NCI-H2107 treated with DMSO at 0.1 percent for 48 hours (cell line): ENCODE data around the gene PRKCD.
"Not testable (repeated sequence)": the region's sequence is repeated elsewhere in the genome, so short reads cannot be mapped to it uniquely, and the experiment has no call there.

Experiments
- DNase-seq: peaks from one replicate; lab custom pipeline; 2025; ENCODE audit not compliant: unreplicated experiment; lab: John Stamatoyannopoulos, UW

Gene PRKCD

GRCh38 chr3:53139906-53140846 is 20.8 kb upstream of the PRKCD start:
- DNase-seq, result no peak

GRCh38 chr3:53140847-53141845 is 19.9 kb upstream of the PRKCD start:
- DNase-seq, result no peak

GRCh38 chr3:53142986-53143385 is 18.0 kb upstream of the PRKCD start:
- no peak for DNase-seq

GRCh38 chr3:53144446-53144845 is 16.6 kb upstream of the PRKCD start:
- no peak for DNase-seq

GRCh38 chr3:53144862-53145712 is 15.9 kb upstream of the PRKCD start:
- DNase-seq, result no peak

- DNase-seq, result no peak
Measured at GRCh38 chr3:53145713-53146080, 15.3 kb upstream of the PRKCD start.

GRCh38 chr3:53146319-53146891 is 14.6 kb upstream of the PRKCD start:
- DNase-seq, result no peak

- no peak for DNase-seq
Measured at GRCh38 chr3:53147151-53147902, 13.7 kb upstream of the PRKCD start.

- DNase-seq, result no peak
Measured at GRCh38 chr3:53147903-53148400, 13.1 kb upstream of the PRKCD start.

- no peak for DNase-seq
Measured at GRCh38 chr3:53149006-53149690, 11.9 kb upstream of the PRKCD start.

GRCh38 chr3:53149699-53150098 is 11.3 kb upstream of the PRKCD start:
- DNase-seq, result no peak

GRCh38 chr3:53150247-53151085 is 10.5 kb upstream of the PRKCD start:
- no peak for DNase-seq

GRCh38 chr3:53151086-53151438 is 9.9 kb upstream of the PRKCD start:
- DNase-seq, result not testable (repeated sequence)

- no peak for DNase-seq
Measured at GRCh38 chr3:53151465-53151864, 9.5 kb upstream of the PRKCD start.

GRCh38 chr3:53151870-53152660 is 8.9 kb upstream of the PRKCD start:
- DNase-seq, result no peak

- no peak for DNase-seq
Measured at GRCh38 chr3:53153264-53153823, 7.7 kb upstream of the PRKCD start.

- no peak for DNase-seq
Measured at GRCh38 chr3:53153980-53154379, 7.0 kb upstream of the PRKCD start.
